C4-2B (cell line): Measurements from ENCODE around the gene MAP9.

Experiments
- ZFX ChIP-seq: fragments of 450-650 bp; IDR thresholded peaks from 2 replicates; pipeline ENCODE4 v1.6.1; 2017
- TF ChIP-seq, protein P1 (sequence below): fragments of 450-650 bp; conservative IDR thresholded peaks from 2 replicates; pipeline ENCODE4 v1.5.1; 2017; ENCODE audit warnings: mild to moderate bottlenecking

GRCh38 chr4:155391932-155392331, 15.2 kb upstream of the MAP9 start:
- TF ChIP-seq, protein P1, sequence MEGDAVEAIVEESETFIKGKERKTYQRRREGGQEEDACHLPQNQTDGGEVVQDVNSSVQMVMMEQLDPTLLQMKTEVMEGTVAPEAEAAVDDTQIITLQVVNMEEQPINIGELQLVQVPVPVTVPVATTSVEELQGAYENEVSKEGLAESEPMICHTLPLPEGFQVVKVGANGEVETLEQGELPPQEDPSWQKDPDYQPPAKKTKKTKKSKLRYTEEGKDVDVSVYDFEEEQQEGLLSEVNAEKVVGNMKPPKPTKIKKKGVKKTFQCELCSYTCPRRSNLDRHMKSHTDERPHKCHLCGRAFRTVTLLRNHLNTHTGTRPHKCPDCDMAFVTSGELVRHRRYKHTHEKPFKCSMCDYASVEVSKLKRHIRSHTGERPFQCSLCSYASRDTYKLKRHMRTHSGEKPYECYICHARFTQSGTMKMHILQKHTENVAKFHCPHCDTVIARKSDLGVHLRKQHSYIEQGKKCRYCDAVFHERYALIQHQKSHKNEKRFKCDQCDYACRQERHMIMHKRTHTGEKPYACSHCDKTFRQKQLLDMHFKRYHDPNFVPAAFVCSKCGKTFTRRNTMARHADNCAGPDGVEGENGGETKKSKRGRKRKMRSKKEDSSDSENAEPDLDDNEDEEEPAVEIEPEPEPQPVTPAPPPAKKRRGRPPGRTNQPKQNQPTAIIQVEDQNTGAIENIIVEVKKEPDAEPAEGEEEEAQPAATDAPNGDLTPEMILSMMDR, result no peak
- TF ChIP-seq ZFX, result no peak
